Measurements from ENCODE around the gene CACYBP.

- TF ChIP-seq POLR2AphosphoS5 (IDR thresholded peaks at IDR 0.05; ENCODE audit: low read depth): no peak
- no peak for TF ChIP-seq CTCF (conservative IDR thresholded peaks at IDR 0.05; ENCODE audit: low read depth in 2 of 2)
- no peak for TF ChIP-seq STAT1 (IDR thresholded peaks at IDR 0.05; ENCODE audit: unreplicated experiment)
- no peak for TF ChIP-seq EZH2 (IDR thresholded peaks at IDR 0.05; ENCODE audit: low read depth, unreplicated experiment)
- no peak for TF ChIP-seq REST (IDR thresholded peaks at IDR 0.05; ENCODE audit: unreplicated experiment)
- no peak for TF ChIP-seq EZH2phosphoT487 (IDR thresholded peaks at IDR 0.05; ENCODE audit: unreplicated experiment)
These were observed 11.2 kb upstream of the CACYBP start for GRCh38 chr1:174988539-174988938.
